ENCODE results near the gene FCSK.
"Not testable (repeated sequence)": the region's sequence is repeated elsewhere in the genome, so short reads cannot be mapped to it uniquely, and the experiment has no call there.

Gene FCSK

GRCh38 chr16:70454222-70455034 is at the start of gene FCSK:
FCSK (plus strand) TSS chr16:70454595; CDS start chr16:70463191, 8,596 bp downstream.
- TF ChIP-seq, protein P1, sequence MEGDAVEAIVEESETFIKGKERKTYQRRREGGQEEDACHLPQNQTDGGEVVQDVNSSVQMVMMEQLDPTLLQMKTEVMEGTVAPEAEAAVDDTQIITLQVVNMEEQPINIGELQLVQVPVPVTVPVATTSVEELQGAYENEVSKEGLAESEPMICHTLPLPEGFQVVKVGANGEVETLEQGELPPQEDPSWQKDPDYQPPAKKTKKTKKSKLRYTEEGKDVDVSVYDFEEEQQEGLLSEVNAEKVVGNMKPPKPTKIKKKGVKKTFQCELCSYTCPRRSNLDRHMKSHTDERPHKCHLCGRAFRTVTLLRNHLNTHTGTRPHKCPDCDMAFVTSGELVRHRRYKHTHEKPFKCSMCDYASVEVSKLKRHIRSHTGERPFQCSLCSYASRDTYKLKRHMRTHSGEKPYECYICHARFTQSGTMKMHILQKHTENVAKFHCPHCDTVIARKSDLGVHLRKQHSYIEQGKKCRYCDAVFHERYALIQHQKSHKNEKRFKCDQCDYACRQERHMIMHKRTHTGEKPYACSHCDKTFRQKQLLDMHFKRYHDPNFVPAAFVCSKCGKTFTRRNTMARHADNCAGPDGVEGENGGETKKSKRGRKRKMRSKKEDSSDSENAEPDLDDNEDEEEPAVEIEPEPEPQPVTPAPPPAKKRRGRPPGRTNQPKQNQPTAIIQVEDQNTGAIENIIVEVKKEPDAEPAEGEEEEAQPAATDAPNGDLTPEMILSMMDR (IDR thresholded peaks at IDR 0.05; ENCODE audit: low read depth, low read length) = no peak
- H3K4me3 ChIP-seq (ENCODE audit: low read depth, low read length) = peak within 1 kb of the TSS; percentile 94

DNA sequence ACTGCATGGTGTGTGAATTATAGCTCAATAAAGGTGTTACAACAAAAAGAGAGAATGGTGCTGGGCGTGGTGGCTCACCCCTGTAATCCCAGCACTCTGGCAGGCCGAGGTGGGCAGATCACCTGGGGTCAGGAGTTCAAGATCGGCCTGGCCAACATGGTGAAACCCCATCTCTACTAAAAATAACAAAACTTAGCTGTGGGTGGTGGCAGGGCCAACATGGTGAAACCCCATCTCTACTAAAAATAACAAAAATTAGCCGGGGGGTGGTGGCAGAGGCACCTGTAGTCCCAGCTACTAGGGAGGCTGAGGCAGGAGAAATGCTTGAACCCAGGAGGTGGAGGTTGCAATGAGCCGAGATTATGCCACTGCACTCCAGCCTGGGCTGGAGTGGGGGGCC is 48.3 kb upstream of the FCSK start:
- not testable (repeated sequence) for H3K4me3 ChIP-seq (ENCODE audit: low read depth, low read length)

- H3K4me3 ChIP-seq (ENCODE audit: low read depth, low read length) = no peak overlapping the region
- TF ChIP-seq, protein P1 (IDR thresholded peaks at IDR 0.05; ENCODE audit: low read depth, low read length) = no peak
These were observed 46.6 kb upstream of the FCSK start for GRCh38 chr16:70407811-70408274.

DNA sequence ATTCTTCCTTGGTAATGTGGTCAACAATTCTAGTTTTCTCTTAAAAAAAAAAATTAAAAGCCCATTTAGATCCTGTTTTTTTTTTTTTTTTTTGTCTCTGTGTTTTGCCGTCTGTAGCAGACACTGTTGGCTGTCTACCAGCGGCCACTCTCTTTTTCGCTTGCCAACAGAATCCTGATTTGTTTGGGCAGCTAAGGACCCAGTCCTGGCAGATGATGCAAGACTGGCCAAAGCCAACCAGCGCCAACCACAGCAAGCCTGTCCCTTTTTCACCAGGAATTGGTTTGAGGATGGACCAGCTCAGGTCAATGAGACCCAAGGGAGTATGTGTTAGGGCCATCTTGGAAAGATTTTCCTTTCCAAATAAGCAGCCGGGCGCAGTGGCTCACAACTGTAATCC is 43.7 kb upstream of the FCSK start:
- TF ChIP-seq, protein P1 (IDR thresholded peaks at IDR 0.05; ENCODE audit: low read depth, low read length) = no peak
- H3K4me3 ChIP-seq (ENCODE audit: low read depth, low read length) = no peak overlapping the region

DNA sequence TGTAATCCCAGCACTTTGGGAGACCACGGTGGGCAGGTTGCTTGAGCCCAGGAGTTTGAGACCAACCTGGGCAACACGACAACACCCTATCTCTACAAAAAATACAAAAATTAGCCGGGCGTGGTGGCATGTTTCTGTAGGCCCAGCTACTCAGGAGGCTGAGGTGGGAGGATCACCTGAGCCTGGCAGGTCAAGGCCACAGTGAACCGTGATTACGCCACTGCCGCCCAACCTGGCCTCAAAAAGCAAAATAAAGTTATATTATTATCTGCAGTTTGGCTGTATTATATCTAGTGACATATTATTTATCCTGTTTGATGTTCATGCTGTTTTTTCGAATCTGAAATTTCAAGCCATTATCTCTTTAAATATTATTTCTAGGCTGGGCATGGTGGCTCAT is 42.0 kb upstream of the FCSK start:
- H3K4me3 ChIP-seq (ENCODE audit: low read depth, low read length) = no peak overlapping the region
- TF ChIP-seq, protein P1 (IDR thresholded peaks at IDR 0.05; ENCODE audit: low read depth, low read length) = no peak

DNA sequence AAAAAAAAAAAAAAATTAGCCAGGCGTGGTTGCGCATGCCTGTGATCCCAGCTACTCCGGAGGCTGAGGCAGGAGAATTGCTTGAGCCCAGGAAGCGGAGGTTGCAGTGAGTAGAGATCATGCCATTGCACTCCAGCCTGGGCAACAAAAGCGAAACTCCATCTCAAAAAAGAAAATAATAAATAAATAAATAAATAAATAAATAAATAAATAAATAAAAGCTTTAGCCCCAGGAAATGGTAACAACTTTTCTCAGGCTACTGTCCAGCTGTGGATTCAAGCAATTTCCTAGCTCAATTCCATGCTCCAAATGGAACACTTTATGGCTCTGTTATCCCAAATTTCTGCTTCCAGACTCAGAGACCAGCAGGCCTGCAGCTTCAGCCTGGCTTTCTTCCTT is 40.8 kb upstream of the FCSK start:
- not testable (repeated sequence) for H3K4me3 ChIP-seq (ENCODE audit: low read depth, low read length)

- no peak overlapping the region for H3K4me3 ChIP-seq (ENCODE audit: low read depth, low read length)
- TF ChIP-seq, protein P1 (IDR thresholded peaks at IDR 0.05; ENCODE audit: low read depth, low read length) = no peak
These were observed 37.4 kb upstream of the FCSK start for GRCh38 chr16:70416748-70417616.

- TF ChIP-seq, protein P1 (IDR thresholded peaks at IDR 0.05; ENCODE audit: low read depth, low read length) = no peak
- no peak overlapping the region for H3K4me3 ChIP-seq (ENCODE audit: low read depth, low read length)
These were observed 36.7 kb upstream of the FCSK start for GRCh38 chr16:70417661-70418060.

Data from WI38 (cell line).